H1 (cell line): ENCODE results near the gene PARP15. TPM values are rescaled to one million over a fixed set of nuclear protein-coding genes. Genes with fewer than 3 reads are reported as not detected.

Source experiments
- CTCF ChIA-PET: fragments of 300-600 bp; sonication (Branson Sonifier 250); formaldehyde crosslinking; loops from one replicate; lab custom pipeline; 2021; ENCODE audit not compliant: partially characterized antibody; lab: Charles Lee
- POLR2A ChIA-PET: fragments of 300-600 bp; sonication (Branson Sonifier 250); formaldehyde crosslinking; loops from one replicate; lab custom pipeline; 2021; ENCODE audit warnings: inconsistent platforms; ENCODE audit not compliant: partially characterized antibody; lab: Charles Lee
- DNase-seq, 2 experiments: peaks; one replicate each; pipeline versions ENCODE4 v3.0.0 to v3.0.0-alpha.2; 2010 to 2022; ENCODE audit warnings: low spot score in 2 of 2, low read depth in 1 of 2, mixed read lengths in 1 of 2
- FAIRE-seq: peaks from 2 replicates; lab custom pipeline; 2011; peaks lifted over from hg19 to GRCh38; lab: Jason Lieb, UNC
- H2AFZ ChIP-seq: 2 replicates; pipeline ENCODE4 v1.8.1; 2012; ENCODE audit warnings: low read length, inconsistent platforms
- H2AK5ac ChIP-seq: 2 replicates; pipeline ENCODE4 v1.6.1; 2013; ENCODE audit warnings: low read depth, low read length
- H2BK120ac ChIP-seq: replicated peaks from 2 replicates; pipeline ENCODE3; 2013; ENCODE audit warnings: low read depth, low read length, inconsistent platforms
- H2BK12ac ChIP-seq: 2 replicates; pipeline ENCODE4 v1.6.1; 2013; ENCODE audit warnings: low read depth, low read length
- H2BK15ac ChIP-seq: 2 replicates; pipeline ENCODE4 v1.6.1; 2013; ENCODE audit warnings: low read length
- H2BK20ac ChIP-seq: 2 replicates; pipeline ENCODE4 v1.6.1; 2013; ENCODE audit warnings: low read length
- H2BK5ac ChIP-seq: 2 replicates; pipeline ENCODE4 v1.6.1; 2013; ENCODE audit warnings: low read depth, low read length
- H3K14ac ChIP-seq: 2 replicates; pipeline ENCODE4 v1.6.1; 2013; ENCODE audit warnings: inconsistent platforms; ENCODE audit not compliant: insufficient read length
- H3K18ac ChIP-seq: 2 replicates; pipeline ENCODE4 v1.6.1; 2013; ENCODE audit warnings: low read length; ENCODE audit errors: extremely low read depth
- H3K23ac ChIP-seq: 2 replicates; pipeline ENCODE4 v1.6.1; 2013; ENCODE audit warnings: inconsistent platforms; ENCODE audit not compliant: insufficient read length
- H3K23me2 ChIP-seq: 2 replicates; pipeline ENCODE4 v1.6.1; 2013; ENCODE audit warnings: low read depth, low read length
- H3K27ac ChIP-seq: 2 replicates; pipeline ENCODE4 v1.6.1; 2011; ENCODE audit warnings: low read depth, low read length, inconsistent platforms
- H3K27me3 ChIP-seq, 4 experiments: replicated peaks in 1 of 4; 1 replicate in 1 of 4; 2 replicates in 3 of 4; pipeline versions ENCODE4 v1.6.1 to v1.8.1; 2011 to 2013; ENCODE audit warnings: low read length in 3 of 4, mild to moderate bottlenecking in 3 of 4, inconsistent platforms in 2 of 4, mixed read lengths in 2 of 4, moderate library complexity in 1 of 4; ENCODE audit not compliant: control insufficient read depth in 3 of 4, insufficient read depth in 3 of 4; ENCODE audit errors: extremely low read depth in 1 of 4
- H3K36me3 ChIP-seq, 4 experiments: 2 replicates each; pipeline versions ENCODE4 v1.6.1 to v1.8.1; 2011 to 2013; ENCODE audit warnings: mild to moderate bottlenecking in 4 of 4, low read length in 3 of 4, moderate library complexity in 2 of 4, control low read depth in 1 of 4, inconsistent platforms in 1 of 4; ENCODE audit not compliant: insufficient read depth in 4 of 4, control insufficient read depth in 2 of 4
- H3K4ac ChIP-seq: replicated peaks from 2 replicates; pipeline ENCODE3; 2013; ENCODE audit warnings: low read length, low read depth, mixed read lengths, inconsistent platforms; ENCODE audit not compliant: insufficient read length
- H3K4me1 ChIP-seq, 4 experiments: replicated peaks in 1 of 4; 1 replicate in 1 of 4; 2 replicates in 3 of 4; pipeline versions ENCODE4 v1.6.1 to v1.8.1; 2011 to 2013; ENCODE audit warnings: low read length in 3 of 4, inconsistent platforms in 2 of 4, mixed read lengths in 1 of 4; ENCODE audit not compliant: insufficient read depth in 4 of 4, control insufficient read depth in 3 of 4
- H3K4me2 ChIP-seq, 2 experiments: 2 replicates each; pipeline versions ENCODE4 v1.6.1 to v1.8.1; 2011 to 2013; ENCODE audit warnings: low read depth in 2 of 2, low read length in 2 of 2, control low read depth in 1 of 2, inconsistent platforms in 1 of 2, mild to moderate bottlenecking in 1 of 2; ENCODE audit not compliant: insufficient read depth in 1 of 2
- H3K4me3 ChIP-seq, 4 experiments: fragments of 200-600, 300-600 bp in 1 of 4; sonication (generic), shearing (Covaris generic), sonication (Bioruptor Twin) in 1 of 4; 2 replicates each; pipeline versions ENCODE4 v1.5.1 to v1.8.1; 2011 to 2016; ENCODE audit warnings: low read length in 4 of 4, low read depth in 3 of 4, control low read depth in 2 of 4, inconsistent platforms in 2 of 4, mild to moderate bottlenecking in 2 of 4, mixed read lengths in 1 of 4, moderate library complexity in 1 of 4; ENCODE audit not compliant: insufficient read depth in 2 of 4; ENCODE audit errors: extremely low read depth in 1 of 4
- H3K56ac ChIP-seq: replicated peaks from 2 replicates; pipeline ENCODE3; 2013; ENCODE audit warnings: low read depth, mild to moderate bottlenecking, mixed read lengths, low read length, inconsistent platforms; ENCODE audit not compliant: insufficient read length
- H3K79me1 ChIP-seq: 2 replicates; pipeline ENCODE4 v1.6.1; 2013; ENCODE audit warnings: low read depth, low read length, control low read depth
- H3K79me2 ChIP-seq, 2 experiments: 2 replicates each; pipeline versions ENCODE4 v1.6.1 to v1.8.1; 2012 to 2013; ENCODE audit warnings: low read length in 2 of 2, mild to moderate bottlenecking in 2 of 2, inconsistent platforms in 1 of 2; ENCODE audit not compliant: insufficient read depth in 2 of 2, control insufficient read depth in 1 of 2
- H3K9ac ChIP-seq, 4 experiments: replicated peaks in 1 of 4; 1 replicate in 1 of 4; 2 replicates in 3 of 4; pipeline versions ENCODE4 v1.6.1 to v1.8.1; 2011 to 2013; ENCODE audit warnings: low read depth in 3 of 4, low read length in 3 of 4, control low read depth in 2 of 4, mild to moderate bottlenecking in 2 of 4, moderate library complexity in 2 of 4, inconsistent platforms in 1 of 4; ENCODE audit errors: extremely low read depth in 1 of 4
- H3K9me3 ChIP-seq, 2 experiments: 2 replicates each; pipeline versions ENCODE4 v1.6.1 to v1.8.1; 2012 to 2013; ENCODE audit warnings: mild to moderate bottlenecking in 2 of 2, moderate library complexity in 2 of 2, control low read depth in 1 of 2, inconsistent platforms in 1 of 2, low read depth in 1 of 2, low read length in 1 of 2, mixed read lengths in 1 of 2; ENCODE audit not compliant: insufficient read depth in 2 of 2
- H4K20me1 ChIP-seq, 2 experiments: replicated peaks in 1 of 2; 2 replicates each; pipeline versions ENCODE3 to v1.8.1; 2011 to 2013; ENCODE audit warnings: inconsistent platforms in 2 of 2, low read length in 2 of 2, mild to moderate bottlenecking in 1 of 2; ENCODE audit not compliant: insufficient read depth in 2 of 2, control insufficient read depth in 1 of 2
- H4K5ac ChIP-seq: 2 replicates; pipeline ENCODE4 v1.6.1; 2013; ENCODE audit warnings: low read length, low read depth, mixed read lengths, inconsistent platforms; ENCODE audit not compliant: insufficient read length
- H4K8ac ChIP-seq: 2 replicates; pipeline ENCODE4 v1.8.0; 2013; ENCODE audit warnings: mild to moderate bottlenecking, moderate library complexity, low read length, inconsistent platforms; ENCODE audit not compliant: insufficient read depth; ENCODE audit errors: extremely low read depth
- H4K91ac ChIP-seq: replicated peaks from 2 replicates; pipeline ENCODE3; 2013; ENCODE audit warnings: low read length, mixed read lengths, inconsistent platforms; ENCODE audit not compliant: insufficient read length
- CEBPB ChIP-seq: IDR thresholded peaks from 2 replicates; pipeline ENCODE4 v1.6.1; 2012; ENCODE audit warnings: low read depth, low read length
- PHF8 ChIP-seq: fragments of 200-600 bp; sonication (generic); conservative IDR thresholded peaks from 2 replicates; pipeline ENCODE4 v1.7.1; 2012; ENCODE audit warnings: low read depth, mild to moderate bottlenecking, inconsistent platforms, low read length, moderate library complexity
- POLR2AphosphoS5 ChIP-seq: IDR thresholded peaks from 2 replicates; pipeline ENCODE4 v1.6.1; 2011; ENCODE audit warnings: low read depth, low read length
- SIRT6 ChIP-seq: IDR thresholded peaks from one replicate; pipeline ENCODE4 v1.7.1; 2012; ENCODE audit warnings: low read length, inconsistent platforms
- TAF7 ChIP-seq: optimal IDR thresholded peaks from 2 replicates; pipeline ENCODE3; 2011; ENCODE audit warnings: low read depth, mild to moderate bottlenecking, inconsistent platforms, low read length, moderate library complexity, borderline replicate concordance
- whole genome bisulfite sequencing, 2 experiments: shearing (Covaris generic) in 1 of 2; methylation state at CpG; one replicate each; pipeline versions ENCODE4 v1.1.6 to v1.1.7; 2013 to 2015; ENCODE audit warnings: low lambda C conversion rate in 2 of 2, mixed read lengths in 2 of 2, inconsistent platforms in 1 of 2, low coverage in 1 of 2, missing lambda C conversion rate in 1 of 2; ENCODE audit not compliant: insufficient replicate concordance in 2 of 2, insufficient coverage in 1 of 2, insufficient read length in 1 of 2; ENCODE audit errors: extremely low coverage in 1 of 2, missing lambda C conversion rate in 1 of 2; 5-methylcytosine and 5-hydroxymethylcytosine counted together
- polyA plus RNA-seq, 7 experiments: library from polyadenylated mRNA; depleted of rRNA in 3 of 7; stranded (reverse) in 5 of 7; unstranded in 2 of 7; fragments of >200 nt in 5 of 7; fragments of 200-250 nt in 2 of 7; gene quantifications; 1 replicate in 5 of 7; 2 replicates in 1 of 7; 4 replicates in 1 of 7; pipeline versions ENCODE4 v1.2.1 to v1.2.3, GENCODE V29; 2011 to 2013; ENCODE audit warnings: missing spikeins in 2 of 7, mixed read lengths in 2 of 7
- total RNA-seq: library from RNA; stranded (reverse); fragmentation: NEBNext Ultra II Directional; extraction: Animal tissue kit (Norgen Biotek cat#: 25700); gene quantifications from 2 replicates; pipeline ENCODE4 v1.2.1, GENCODE V29; 2021

PARP15 gene
- total and polyA plus RNA-seq, 2 of the 8 experiments (the other 6 are each of a cell fraction or from before 2014, with no cell fraction given) = 0.37 to 0.45 TPM

- FAIRE-seq (no peak), DNase-seq (no peak)
- Histone ChIP-seq H3K27me3 (no peaks in the 10 kb centered on the region), H3K4me2 (no peak overlapping the region), H2BK20ac (no peak overlapping the region; the same call in 1 of the 2 replicates), H3K79me1 (no peaks in the 10 kb centered on the region), H3K9me3 (no peaks in the 10 kb centered on the region), H3K4ac (no peak overlapping the region), H3K27ac (no peak overlapping the region), H3K14ac (no peak overlapping the region), H4K8ac (no peak overlapping the region), H3K79me2 (no peaks in the 10 kb centered on the region), H3K56ac (no peak overlapping the region), H2AK5ac (no peak overlapping the region), H4K5ac (no peak overlapping the region), H2AFZ (no peak overlapping the region), H4K20me1 (no peaks in the 10 kb centered on the region), H2BK15ac (no peak overlapping the region), H3K23ac (no peak overlapping the region), H3K4me3 (no peak overlapping the region), H2BK5ac (no peak overlapping the region), H3K23me2 (no peaks in the 10 kb centered on the region), H2BK120ac (no peak overlapping the region), H4K91ac (no peak overlapping the region), H3K9ac (no peak overlapping the region), H3K36me3 (no peaks in the 10 kb centered on the region), H3K4me1 (peaks cover 0 to 5% (median 3%) of the 10 kb centered on the region in 4 experiments; a peak in 2 of 7 replicates), H3K18ac (no peak overlapping the region), H2BK12ac (no peak overlapping the region)
- WGBS, 2 experiments = 92% methylated on average over 5 of the region's 5 CpGs; no CpG with 5 or more reads in 1 of the 2 experiments
- ChIA-PET CTCF (interaction anchor here (1.1 kb wide), 1 partner anchor 66 kb away, joined by 4 read pairs; no protein-coding TSS in a partner anchor), POLR2A (interaction anchor here (1.0 kb wide), 1 partner anchor 13 kb away, joined by 3 read pairs; no protein-coding TSS in a partner anchor)
- TF ChIP-seq SIRT6 (no peak), PHF8 (no peak), POLR2AphosphoS5 (no peak), CEBPB (no peak), TAF7 (no peak)
Observed at GRCh38 chr3:122612696-122613095, 35.2 kb downstream of the PARP15 start.
